HL-60 (cell line): Measurements from ENCODE around the gene PTPRK.

Experiments
- DNase-seq, 2 experiments: peaks; one replicate each; pipeline ENCODE4 v3.0.0-alpha.2; 2010 to 2020; ENCODE audit warnings: low read depth in 1 of 2, low spot score in 1 of 2
- H3K27ac ChIP-seq: fragments of 250-450 bp; sonication (Bioruptor Pico); replicated peaks from 2 replicates; pipeline ENCODE4 v1.5.1; 2020; ENCODE audit warnings: mild to moderate bottlenecking, moderate library complexity
- H3K27me3 ChIP-seq: fragments of 250-450 bp; sonication (Bioruptor Pico); 2 replicates; pipeline ENCODE4 v1.5.1; 2021; ENCODE audit warnings: mild to moderate bottlenecking, moderate library complexity; ENCODE audit not compliant: insufficient read depth, poor library complexity, severe bottlenecking
- H3K4me3 ChIP-seq: replicated peaks from 2 replicates; pipeline ENCODE4 v1.5.1; 2011; ENCODE audit warnings: mild to moderate bottlenecking, control low read depth, low read length; ENCODE audit not compliant: insufficient read depth
- CTCF ChIP-seq: IDR thresholded peaks from one replicate; pipeline ENCODE4 v1.5.1; 2011; ENCODE audit warnings: low read length, control low read depth, inconsistent platforms; ENCODE audit not compliant: insufficient read depth
- GABPA ChIP-seq: IDR thresholded peaks from 2 replicates; pipeline ENCODE4 v1.6.1; 2012; ENCODE audit warnings: low read depth
- POLR2AphosphoS5 ChIP-seq: IDR thresholded peaks from 2 replicates; pipeline ENCODE4 v1.6.1; 2012; ENCODE audit warnings: low read depth
- REST ChIP-seq: IDR thresholded peaks from 2 replicates; pipeline ENCODE4 v1.6.1; 2012; ENCODE audit warnings: low read depth; ENCODE audit not compliant: insufficient replicate concordance
- SPI1 ChIP-seq: IDR thresholded peaks from 2 replicates; pipeline ENCODE4 v1.6.1; 2012; ENCODE audit warnings: low read depth, mild to moderate bottlenecking, borderline replicate concordance

Gene PTPRK

GRCh38 chr6:128425856-128426255, 94.5 kb downstream of the PTPRK start:
- no peak for DNase-seq
- TF ChIP-seq SPI1 = no peak
- no peak for TF ChIP-seq REST
- no peak for TF ChIP-seq POLR2AphosphoS5
- no peak for TF ChIP-seq CTCF
- TF ChIP-seq GABPA = no peak
- Histone ChIP-seq H3K4me3 (no peak overlapping the region), H3K27ac (no peak overlapping the region), H3K27me3 (no peaks in the 10 kb centered on the region)

GRCh38 chr6:128422871-128423270, 97.5 kb downstream of the PTPRK start:
- no peak for TF ChIP-seq GABPA
- no peak for TF ChIP-seq CTCF
- TF ChIP-seq POLR2AphosphoS5 = no peak
- TF ChIP-seq SPI1 = no peak
- no peak for TF ChIP-seq REST
- H3K4me3 ChIP-seq = no peak overlapping the region
- H3K27ac ChIP-seq = no peak overlapping the region
- no peaks in the 10 kb centered on the region for H3K27me3 ChIP-seq
- DNase-seq = no peak

GRCh38 chr6:128422200-128422599, 98.2 kb downstream of the PTPRK start:
- Histone ChIP-seq H3K27ac (no peak overlapping the region), H3K4me3 (no peak overlapping the region), H3K27me3 (no peaks in the 10 kb centered on the region)
- DNase-seq = no peak
- no peak for TF ChIP-seq POLR2AphosphoS5
- TF ChIP-seq CTCF = no peak
- no peak for TF ChIP-seq GABPA
- TF ChIP-seq REST = no peak
- TF ChIP-seq SPI1 = no peak
